Adrenal gland (tissue), 5 donors: ENCODE measurements around the gene ANGEL1.

ENCODE experiments used
- CTCF ChIP-seq, 6 experiments: fragments of 450-650 bp in 4 of 6; fragments of 200-600 bp in 2 of 6; sonication (generic) in 1 of 6; IDR thresholded peaks; 1 replicate in 5 of 6; 2 replicates in 1 of 6; pipeline versions ENCODE4 v1.5.1 to v1.8.0; 2016 to 2021; ENCODE audit warnings: antibody characterized with exemption in 6 of 6, mild to moderate bottlenecking in 2 of 6, moderate library complexity in 1 of 6
- POLR2A ChIP-seq, 2 donors: fragments of 450-650 bp; IDR thresholded peaks; one replicate each; pipeline ENCODE4 v1.6.1; 2017; ENCODE audit warnings: antibody characterized with exemption in 2 of 2, mild to moderate bottlenecking in 2 of 2, moderate library complexity in 1 of 2
- donor health status: DM: no; HTN: no; CAD: no.

- TF ChIP-seq POLR2A (IDR thresholded peaks at IDR 0.05) = no peak
- no peak for TF ChIP-seq CTCF (IDR thresholded peaks at IDR 0.05)
Measured at GRCh38 chr14:76820700-76821099, 8.0 kb upstream of the ANGEL1 start.
